Measurements from ENCODE around the gene FOXP2.

GRCh38 chr7:114450431-114450830, 35.8 kb downstream of the FOXP2 start:
- TF ChIP-seq CHD1 (IDR thresholded peaks at IDR 0.05; ENCODE audit: low read depth, low read length) (no peak), CTCF (conservative IDR thresholded peaks at IDR 0.05; ENCODE audit: low read depth, low read length) (no peak)

Measured in IMR-90 (cell line).